ENCODE data around the gene IRX4. TPM values are rescaled to one million over a fixed set of nuclear protein-coding genes. Genes with fewer than 3 reads are reported as not detected.

Gene IRX4
- total RNA-seq, 2 donors from 2014 or later = not detected

DNA sequence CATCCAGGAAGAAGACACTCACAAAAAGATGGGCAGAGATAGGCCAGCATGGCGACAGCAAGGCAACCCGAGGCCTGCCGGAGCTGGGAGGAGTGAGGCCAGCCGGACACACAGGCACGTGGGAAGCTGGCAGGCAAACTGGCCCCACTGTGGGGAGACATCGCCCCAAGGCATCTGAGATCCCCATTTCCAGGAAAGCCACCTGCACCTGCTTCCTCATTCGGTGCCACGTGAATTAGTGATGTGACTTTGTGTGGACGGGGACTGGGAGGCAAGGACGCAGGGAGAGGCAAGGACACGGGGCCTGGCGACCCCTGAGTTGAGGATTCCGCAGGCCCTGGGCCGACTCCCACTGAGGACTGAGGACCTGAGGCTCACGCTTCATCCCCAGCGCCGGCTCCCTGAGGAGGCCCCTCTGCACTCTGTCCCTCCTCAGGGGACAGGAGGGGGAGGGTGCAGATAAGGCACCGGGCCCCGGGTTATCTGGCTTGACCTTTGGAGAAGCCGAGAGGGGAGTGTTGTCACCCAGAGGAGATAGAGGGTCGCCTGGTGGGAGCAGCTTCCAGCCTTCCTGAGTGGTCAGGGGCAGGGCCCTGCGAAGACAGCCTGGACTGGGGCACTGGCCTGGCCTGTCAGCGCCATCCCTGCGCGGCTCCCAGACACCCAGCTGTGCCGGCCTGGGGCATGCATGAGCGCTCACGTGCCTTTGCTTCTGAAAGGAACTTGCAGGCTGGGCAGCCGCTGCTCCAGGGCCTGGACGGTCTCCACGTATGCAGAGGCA is 41.8 kb downstream of the IRX4 start:
- Histone ChIP-seq H3K36me3 (replicated peaks in 1 of 2; ENCODE audit: insufficient read depth in 1 of 2, low read depth in 2 of 2) (no peaks in the 10 kb centered on the region), H3K27me3 (no peaks in the 10 kb centered on the region), H3K4me1 (no peaks in the 10 kb centered on the region), H3K9me3 (no peaks in the 10 kb centered on the region), H3K27ac (no peak overlapping the region), H3K4me3 (no peak overlapping the region)
- ATAC-seq = no peak
- intact Hi-C loops (cut with DNase I) = no loop called here
- TF ChIP-seq POLR2A (IDR thresholded peaks at IDR 0.05) = no peak
- TF ChIP-seq, protein P1, sequence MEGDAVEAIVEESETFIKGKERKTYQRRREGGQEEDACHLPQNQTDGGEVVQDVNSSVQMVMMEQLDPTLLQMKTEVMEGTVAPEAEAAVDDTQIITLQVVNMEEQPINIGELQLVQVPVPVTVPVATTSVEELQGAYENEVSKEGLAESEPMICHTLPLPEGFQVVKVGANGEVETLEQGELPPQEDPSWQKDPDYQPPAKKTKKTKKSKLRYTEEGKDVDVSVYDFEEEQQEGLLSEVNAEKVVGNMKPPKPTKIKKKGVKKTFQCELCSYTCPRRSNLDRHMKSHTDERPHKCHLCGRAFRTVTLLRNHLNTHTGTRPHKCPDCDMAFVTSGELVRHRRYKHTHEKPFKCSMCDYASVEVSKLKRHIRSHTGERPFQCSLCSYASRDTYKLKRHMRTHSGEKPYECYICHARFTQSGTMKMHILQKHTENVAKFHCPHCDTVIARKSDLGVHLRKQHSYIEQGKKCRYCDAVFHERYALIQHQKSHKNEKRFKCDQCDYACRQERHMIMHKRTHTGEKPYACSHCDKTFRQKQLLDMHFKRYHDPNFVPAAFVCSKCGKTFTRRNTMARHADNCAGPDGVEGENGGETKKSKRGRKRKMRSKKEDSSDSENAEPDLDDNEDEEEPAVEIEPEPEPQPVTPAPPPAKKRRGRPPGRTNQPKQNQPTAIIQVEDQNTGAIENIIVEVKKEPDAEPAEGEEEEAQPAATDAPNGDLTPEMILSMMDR (IDR thresholded peaks at IDR 0.05) = no peak
- DNase-seq = no peak
- 42 to 49% methylated on average over 19 to 31 of the region's 31 CpGs for WGBS, 2 donors

DNA sequence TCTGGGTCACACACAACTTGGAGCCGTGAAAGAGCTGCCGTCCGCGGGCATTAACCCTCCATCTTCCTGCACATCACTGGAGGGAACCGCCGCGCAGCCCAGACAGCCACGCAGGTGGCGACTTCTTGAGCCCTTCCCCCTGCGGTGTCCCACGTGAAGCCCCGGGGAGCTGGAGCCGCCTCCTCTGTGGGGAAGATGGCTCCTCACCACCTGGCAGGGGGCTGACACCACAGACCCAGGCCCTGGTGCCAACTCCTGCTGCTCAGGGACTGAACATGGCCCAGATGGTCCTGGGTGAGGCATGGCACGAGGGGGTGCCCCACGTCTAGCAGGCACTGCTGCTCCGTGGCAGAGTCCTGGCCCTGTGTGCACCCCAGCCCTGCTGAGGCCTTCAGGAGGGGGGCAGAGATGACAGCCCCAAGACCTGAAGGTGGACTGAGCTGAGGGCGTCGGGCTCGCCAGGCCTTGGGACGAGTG is 42.6 kb downstream of the IRX4 start:
- Histone ChIP-seq H3K27me3 (no peaks in the 10 kb centered on the region), H3K9me3 (no peaks in the 10 kb centered on the region), H3K36me3 (replicated peaks in 1 of 2; ENCODE audit: insufficient read depth in 1 of 2, low read depth in 2 of 2) (no peaks in the 10 kb centered on the region), H3K4me1 (no peaks in the 10 kb centered on the region), H3K4me3 (no peak overlapping the region), H3K27ac (no peak overlapping the region)
- intact Hi-C loops (cut with DNase I) = no loop called here
- WGBS, 2 donors = 65 to 74% methylated on average over 9 to 20 of the region's 20 CpGs
- DNase-seq (no peak), ATAC-seq (no peak)
- TF ChIP-seq POLR2A (IDR thresholded peaks at IDR 0.05) = no peak
- TF ChIP-seq, protein P1 (IDR thresholded peaks at IDR 0.05) = no peak

DNA sequence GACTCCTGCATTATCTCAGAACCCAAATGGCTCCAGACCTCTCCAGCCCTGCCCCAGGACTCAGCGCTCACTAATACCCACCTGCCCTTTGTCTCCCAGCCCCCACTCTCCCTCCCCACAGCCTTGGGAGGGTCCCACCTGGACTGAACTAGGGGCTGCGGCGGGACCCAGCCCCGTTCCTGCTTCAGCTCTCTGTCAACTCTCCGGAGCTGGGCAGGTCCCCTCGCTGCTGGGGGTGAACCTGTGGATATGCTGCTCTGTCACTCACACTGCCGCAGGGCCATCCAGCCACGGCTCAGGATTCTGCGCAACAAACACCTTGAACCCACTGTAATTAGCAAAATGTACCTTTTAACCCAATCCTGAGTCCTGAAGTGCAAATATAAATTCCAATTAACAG is 44.7 kb downstream of the IRX4 start:
- Histone ChIP-seq H3K27ac (no peak overlapping the region), H3K9me3 (no peaks in the 10 kb centered on the region), H3K27me3 (no peaks in the 10 kb centered on the region), H3K36me3 (replicated peaks in 1 of 2; ENCODE audit: insufficient read depth in 1 of 2, low read depth in 2 of 2) (no peaks in the 10 kb centered on the region), H3K4me3 (no peak overlapping the region), H3K4me1 (no peaks in the 10 kb centered on the region)
- WGBS, 2 donors = 83 to 84% methylated on average over 5 to 9 of the region's 9 CpGs
- ATAC-seq (no peak), DNase-seq (no peak)
- TF ChIP-seq POLR2A (IDR thresholded peaks at IDR 0.05) = no peak
- intact Hi-C loops (cut with DNase I) = no loop called here

DNA sequence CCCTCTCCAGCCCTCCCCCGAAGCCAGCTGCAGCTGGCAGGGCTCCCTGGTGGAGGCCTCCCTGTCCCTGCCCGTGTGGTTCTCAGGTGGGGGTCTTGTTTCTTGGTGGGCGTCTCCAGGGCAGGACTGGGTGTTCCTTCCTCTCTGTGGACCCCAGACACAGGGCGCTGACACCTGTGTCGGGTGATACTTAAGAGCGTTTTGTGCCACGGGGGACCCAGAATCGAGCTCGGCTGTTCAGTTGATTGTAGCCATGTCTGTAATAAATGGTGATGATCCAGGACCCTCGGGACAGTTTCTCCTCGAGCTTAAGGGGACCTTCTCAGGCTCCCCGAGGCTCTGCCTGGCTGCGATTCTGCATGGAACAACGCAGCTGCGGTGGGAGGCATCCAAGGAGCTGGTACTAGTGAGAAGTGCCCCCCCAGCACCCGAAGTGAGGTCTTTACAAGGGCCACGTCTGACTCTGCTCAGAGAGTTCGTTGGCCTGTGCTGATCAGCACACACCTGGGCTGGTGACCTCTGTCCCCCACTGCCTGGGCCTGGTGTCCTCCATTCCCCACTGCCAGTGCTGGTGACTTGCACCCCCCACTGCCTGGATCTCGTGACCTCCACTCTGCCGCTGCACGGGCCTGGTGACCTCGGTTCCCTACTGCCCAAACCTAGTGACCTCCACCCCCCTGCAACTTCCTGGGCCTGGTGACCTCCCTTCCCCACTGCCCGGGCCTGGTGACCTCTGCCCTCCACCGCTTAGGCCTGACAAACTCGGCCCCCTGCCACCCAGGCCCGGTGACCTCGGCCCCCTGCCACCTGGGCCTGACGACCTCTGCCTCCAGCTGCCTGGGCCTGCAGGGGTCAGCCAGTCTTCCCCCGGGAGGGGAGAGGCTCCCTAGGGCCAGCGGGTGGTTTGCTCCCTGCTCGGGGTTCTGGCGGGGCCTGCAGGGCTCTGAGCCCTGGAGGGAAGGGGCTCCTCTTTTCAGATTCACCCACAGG is 45.5 kb downstream of the IRX4 start:
- WGBS, 2 donors = 69 to 70% methylated on average over 20 to 32 of the region's 32 CpGs
- intact Hi-C loops (cut with DNase I) = no loop called here
- Histone ChIP-seq H3K36me3 (replicated peaks in 1 of 2; ENCODE audit: insufficient read depth in 1 of 2, low read depth in 2 of 2) (no peaks in the 10 kb centered on the region), H3K4me1 (no peaks in the 10 kb centered on the region), H3K27me3 (no peaks in the 10 kb centered on the region), H3K9me3 (no peaks in the 10 kb centered on the region), H3K27ac (no peak overlapping the region), H3K4me3 (no peak overlapping the region)
- TF ChIP-seq, protein P1 (IDR thresholded peaks at IDR 0.05) = no peak
- no peak for TF ChIP-seq POLR2A (IDR thresholded peaks at IDR 0.05)
- DNase-seq (no peak), ATAC-seq (no peak)
